ES-I3 (cell line): Measurements from ENCODE around the gene ALAD.
"Not testable (repeated sequence)": the region's sequence is repeated elsewhere in the genome, so short reads cannot be mapped to it uniquely, and the experiment has no call there.

Experiments
- H3K36me3 ChIP-seq: 2 replicates; pipeline ENCODE4 v1.6.1; 2013; ENCODE audit warnings: mild to moderate bottlenecking, low read length, control low read depth, moderate library complexity; ENCODE audit not compliant: insufficient read depth
- H3K4me1 ChIP-seq: 2 replicates; pipeline ENCODE4 v1.6.1; 2013; ENCODE audit warnings: mild to moderate bottlenecking, control low read depth, low read length; ENCODE audit not compliant: insufficient read depth
- H3K9ac ChIP-seq: 2 replicates; pipeline ENCODE4 v1.6.1; 2013; ENCODE audit warnings: low read depth, mild to moderate bottlenecking, low read length, moderate library complexity
- H3K9me3 ChIP-seq: 2 replicates; pipeline ENCODE4 v1.6.1; 2013; ENCODE audit warnings: mild to moderate bottlenecking, low read length, moderate library complexity; ENCODE audit not compliant: control insufficient read depth, insufficient read depth

ALAD gene

GRCh38 chr9:113410207-113410864 is 9.3 kb upstream of the ALAD start, which contains the start of the genes C9orf43 and POLE3:
Gene C9orf43, plus strand, starts transcription at chr9:113410747. Its CDS starts 2,747 bp downstream, at chr9:113413494.
Gene POLE3, minus strand, starts transcription at chr9:113410675. Its CDS starts 382 bp downstream, at chr9:113410293.
- H3K4me1 ChIP-seq: no peaks in the 10 kb centered on the region
- peaks cover 8% of the 10 kb centered on the region; the same call in 1 of the 2 replicates for H3K36me3 ChIP-seq
- peak within 1 kb of the TSS; percentile 96 for H3K9ac ChIP-seq
- no peaks in the 10 kb centered on the region for H3K9me3 ChIP-seq

- peaks cover 8% of the 10 kb centered on the region; the same call in 1 of the 2 replicates for H3K36me3 ChIP-seq
- no peaks in the 10 kb centered on the region for H3K4me1 ChIP-seq
- peak overlapping the region; percentile 96 for H3K9ac ChIP-seq
- H3K9me3 ChIP-seq: no peaks in the 10 kb centered on the region
These were observed 8.8 kb upstream of the ALAD start for GRCh38 chr9:113409883-113410206.

- Histone ChIP-seq H3K9ac (peak overlapping the region; percentile 96), H3K36me3 (peaks cover 8% of the 10 kb centered on the region; the same call in 1 of the 2 replicates), H3K4me1 (no peaks in the 10 kb centered on the region), H3K9me3 (no peaks in the 10 kb centered on the region)
These were observed 8.4 kb upstream of the ALAD start for GRCh38 chr9:113409481-113409880.

GRCh38 chr9:113406873-113407511 is 5.9 kb upstream of the ALAD start:
- H3K9ac ChIP-seq, H3K4me1 ChIP-seq, H3K9me3 ChIP-seq, H3K36me3 ChIP-seq: not testable (repeated sequence)

GRCh38 chr9:113406353-113406752 is 5.3 kb upstream of the ALAD start:
- H3K9me3 ChIP-seq, H3K4me1 ChIP-seq, H3K36me3 ChIP-seq, H3K9ac ChIP-seq: not testable (repeated sequence)

- H3K4me1 ChIP-seq: no peaks in the 10 kb centered on the region
- peaks cover 8% of the 10 kb centered on the region; the same call in 1 of the 2 replicates for H3K36me3 ChIP-seq
- H3K9ac ChIP-seq: no peak overlapping the region
- H3K9me3 ChIP-seq: no peaks in the 10 kb centered on the region; the same call in 1 of the 2 replicates
These were observed 2.6 kb upstream of the ALAD start for GRCh38 chr9:113403646-113404045.

- Histone ChIP-seq H3K36me3 (no peaks in the 10 kb centered on the region), H3K9ac (no peak overlapping the region; the same call in 1 of the 2 replicates)
These were observed 1.4 kb downstream of the ALAD start for GRCh38 chr9:113399646-113400200.

GRCh38 chr9:113398796-113399195 is 2.3 kb downstream of the ALAD start:
- Histone ChIP-seq H3K4me1 (no peaks in the 10 kb centered on the region), H3K9ac (no peak overlapping the region), H3K9me3 (no peaks in the 10 kb centered on the region; the same call in 1 of the 2 replicates)

More at GRCh38 chr9:113399646-113400200, 1.4 kb downstream of the ALAD start:
- Histone ChIP-seq H3K4me1 (no peaks in the 10 kb centered on the region), H3K9me3 (no peaks in the 10 kb centered on the region; the same call in 1 of the 2 replicates)

GRCh38 chr9:113397203-113397631 is 3.9 kb downstream of the ALAD start:
- no peaks in the 10 kb centered on the region for H3K36me3 ChIP-seq
- H3K4me1 ChIP-seq: no peaks in the 10 kb centered on the region
- no peaks in the 10 kb centered on the region for H3K9me3 ChIP-seq
- H3K9ac ChIP-seq: no peak overlapping the region

More at GRCh38 chr9:113398796-113399195, 2.3 kb downstream of the ALAD start:
- H3K36me3 ChIP-seq: no peaks in the 10 kb centered on the region

- Histone ChIP-seq H3K4me1 (no peaks in the 10 kb centered on the region), H3K9me3 (no peaks in the 10 kb centered on the region), H3K9ac (no peak overlapping the region), H3K36me3 (no peaks in the 10 kb centered on the region; the same call in 1 of the 2 replicates)
These were observed 5.9 kb downstream of the ALAD start for GRCh38 chr9:113395000-113395861.

- no peak overlapping the region for H3K9ac ChIP-seq
These were observed 7.8 kb downstream of the ALAD start for GRCh38 chr9:113393281-113393680.

GRCh38 chr9:113391917-113392316 is 9.2 kb downstream of the ALAD start:
- Histone ChIP-seq H3K36me3 (no peaks in the 10 kb centered on the region; the same call in 1 of the 2 replicates), H3K9ac (no peak overlapping the region), H3K4me1 (no peaks in the 10 kb centered on the region), H3K9me3 (no peaks in the 10 kb centered on the region)

More at GRCh38 chr9:113393281-113393680, 7.8 kb downstream of the ALAD start:
- Histone ChIP-seq H3K4me1 (no peaks in the 10 kb centered on the region), H3K36me3 (no peaks in the 10 kb centered on the region; the same call in 1 of the 2 replicates), H3K9me3 (no peaks in the 10 kb centered on the region)

- H3K36me3 ChIP-seq: no peaks in the 10 kb centered on the region; the same call in 1 of the 2 replicates
- no peaks in the 10 kb centered on the region for H3K4me1 ChIP-seq
- H3K9me3 ChIP-seq: no peaks in the 10 kb centered on the region
- H3K9ac ChIP-seq: no peak overlapping the region
These were observed 10.7 kb downstream of the ALAD start for GRCh38 chr9:113390192-113390960.
